GM12892 (cell line): ENCODE results near the gene PHF20.

Experiments
- POLR2A ChIP-seq: IDR thresholded peaks from 2 replicates; pipeline ENCODE4 v1.6.1; 2011; ENCODE audit warnings: low read depth, low read length, control low read depth
- POLR2AphosphoS5 ChIP-seq: IDR thresholded peaks from 2 replicates; pipeline ENCODE4 v1.6.1; 2011; ENCODE audit warnings: low read depth, low read length, control low read depth

- TF ChIP-seq POLR2A (no peak), POLR2AphosphoS5 (no peak)
Observed at GRCh38 chr20:35774391-35774790, 2.6 kb downstream of the PHF20 start.
